ENCODE data around the gene GLRA1.

- no peak for TF ChIP-seq RAD21 (IDR thresholded peaks at IDR 0.05; ENCODE audit: low read depth)
- no peak for TF ChIP-seq JUND (IDR thresholded peaks at IDR 0.05)
- TF ChIP-seq, protein P1, sequence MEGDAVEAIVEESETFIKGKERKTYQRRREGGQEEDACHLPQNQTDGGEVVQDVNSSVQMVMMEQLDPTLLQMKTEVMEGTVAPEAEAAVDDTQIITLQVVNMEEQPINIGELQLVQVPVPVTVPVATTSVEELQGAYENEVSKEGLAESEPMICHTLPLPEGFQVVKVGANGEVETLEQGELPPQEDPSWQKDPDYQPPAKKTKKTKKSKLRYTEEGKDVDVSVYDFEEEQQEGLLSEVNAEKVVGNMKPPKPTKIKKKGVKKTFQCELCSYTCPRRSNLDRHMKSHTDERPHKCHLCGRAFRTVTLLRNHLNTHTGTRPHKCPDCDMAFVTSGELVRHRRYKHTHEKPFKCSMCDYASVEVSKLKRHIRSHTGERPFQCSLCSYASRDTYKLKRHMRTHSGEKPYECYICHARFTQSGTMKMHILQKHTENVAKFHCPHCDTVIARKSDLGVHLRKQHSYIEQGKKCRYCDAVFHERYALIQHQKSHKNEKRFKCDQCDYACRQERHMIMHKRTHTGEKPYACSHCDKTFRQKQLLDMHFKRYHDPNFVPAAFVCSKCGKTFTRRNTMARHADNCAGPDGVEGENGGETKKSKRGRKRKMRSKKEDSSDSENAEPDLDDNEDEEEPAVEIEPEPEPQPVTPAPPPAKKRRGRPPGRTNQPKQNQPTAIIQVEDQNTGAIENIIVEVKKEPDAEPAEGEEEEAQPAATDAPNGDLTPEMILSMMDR (IDR thresholded peaks at IDR 0.05 in 2 of 3, conservative IDR thresholded peaks at IDR 0.05 in 1 of 3; ENCODE audit: borderline replicate concordance in 1 of 3, insufficient read depth in 1 of 3, low read depth in 2 of 3, low read length in 2 of 3): no peak
- TF ChIP-seq SIN3A (IDR thresholded peaks at IDR 0.05; ENCODE audit: low read depth): no peak
- TF ChIP-seq POLR2AphosphoS5 (IDR thresholded peaks at IDR 0.05; ENCODE audit: low read depth, low read length): no peak
- no peak for TF ChIP-seq POLR2A (IDR thresholded peaks at IDR 0.05; ENCODE audit: borderline replicate concordance, extremely low read depth, insufficient read depth, insufficient read length)
- TF ChIP-seq EZH2phosphoT487 (IDR thresholded peaks at IDR 0.05; ENCODE audit: borderline replicate concordance): no peak
- TF ChIP-seq EGR1 (IDR thresholded peaks at IDR 0.05; ENCODE audit: low read depth): no peak
- TF ChIP-seq TCF7L2 (IDR thresholded peaks at IDR 0.05; ENCODE audit: borderline replicate concordance, extremely low read depth, insufficient read depth, insufficient read length): no peak
- no peak for TF ChIP-seq EZH2 (IDR thresholded peaks at IDR 0.05)
- TF ChIP-seq YY1 (IDR thresholded peaks at IDR 0.05; ENCODE audit: extremely low read depth, insufficient replicate concordance, low read depth, low read length): no peak
- TF ChIP-seq, protein P2, sequence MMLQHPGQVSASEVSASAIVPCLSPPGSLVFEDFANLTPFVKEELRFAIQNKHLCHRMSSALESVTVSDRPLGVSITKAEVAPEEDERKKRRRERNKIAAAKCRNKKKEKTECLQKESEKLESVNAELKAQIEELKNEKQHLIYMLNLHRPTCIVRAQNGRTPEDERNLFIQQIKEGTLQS (IDR thresholded peaks at IDR 0.05): no peak
These were observed 149.5 kb downstream of the GLRA1 start for GRCh38 chr5:151775025-151775606.
